ENCODE results near the gene PRSS48. TPM values are rescaled to one million over a fixed set of nuclear protein-coding genes. Genes with fewer than 3 reads are reported as not detected.
"Not testable (repeated sequence)": the region's sequence is repeated elsewhere in the genome, so short reads cannot be mapped to it uniquely, and the experiment has no call there.

Gene PRSS48
- total RNA-seq, 1 donor from 2014 or later = not detected

- DNase-seq (ENCODE audit: low read depth in 2 of 2) = no peak
Observed at GRCh38 chr4:151316645-151317044, 39.7 kb downstream of the PRSS48 start.

DNA sequence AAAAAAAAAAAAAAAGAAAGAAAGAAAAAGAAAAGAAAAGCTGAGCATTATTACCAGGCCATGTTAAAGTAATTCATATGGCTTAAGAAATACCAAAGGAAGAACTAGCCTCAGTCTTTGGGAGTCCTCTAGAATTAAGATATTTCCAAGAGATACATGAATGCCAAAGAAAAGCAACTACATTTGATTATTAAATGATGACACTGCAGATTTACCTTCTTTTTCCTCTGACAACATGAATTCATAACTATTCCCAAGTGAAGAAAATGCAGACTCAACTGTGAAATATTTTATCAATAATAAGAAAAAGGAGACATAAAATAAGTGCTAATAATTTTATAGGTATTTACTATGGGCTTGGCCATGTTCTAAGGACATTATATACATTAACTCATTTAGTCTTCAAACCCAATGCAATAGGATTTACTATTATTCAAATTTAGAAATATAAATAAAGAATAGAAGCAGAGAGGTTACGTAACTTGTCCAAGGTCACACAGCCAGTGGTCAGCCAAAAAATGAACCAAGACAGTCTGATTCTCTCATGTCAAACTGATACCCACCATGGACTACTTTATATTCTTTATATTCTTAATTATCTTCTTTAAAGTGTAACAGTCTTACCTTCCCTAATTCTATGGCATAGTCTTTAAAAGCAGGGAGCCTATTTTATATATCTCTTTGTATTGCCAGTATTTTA, 41.5 kb downstream of the PRSS48 start:
- no peak for DNase-seq (ENCODE audit: low read depth in 2 of 2)

GRCh38 chr4:151319490-151319889, 42.5 kb downstream of the PRSS48 start:
- DNase-seq (ENCODE audit: low read depth in 2 of 2) = no peak

DNA sequence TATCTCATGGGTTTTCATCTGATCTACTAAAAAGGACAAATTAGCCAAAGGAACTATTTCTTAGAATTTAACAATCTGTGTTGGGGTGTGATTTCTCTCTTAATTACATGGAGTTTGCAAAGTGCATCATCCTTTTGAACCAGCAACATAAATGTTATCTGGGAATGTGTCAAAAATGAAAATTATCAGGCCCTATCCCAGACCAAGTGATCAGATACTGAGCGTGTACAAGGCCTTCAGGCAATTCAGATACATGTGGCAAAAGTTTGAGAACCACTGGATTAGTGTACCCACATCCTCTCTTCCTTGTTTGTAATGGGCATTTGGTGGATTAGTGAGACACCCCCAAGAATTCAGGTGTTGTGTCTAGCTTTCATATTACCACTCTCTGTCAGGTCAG, 44.6 kb downstream of the PRSS48 start:
- no peak for DNase-seq (ENCODE audit: low read depth in 2 of 2)

GRCh38 chr4:151322161-151322560, 45.2 kb downstream of the PRSS48 start:
- DNase-seq (ENCODE audit: low read depth in 2 of 2) = not testable (repeated sequence)

DNA sequence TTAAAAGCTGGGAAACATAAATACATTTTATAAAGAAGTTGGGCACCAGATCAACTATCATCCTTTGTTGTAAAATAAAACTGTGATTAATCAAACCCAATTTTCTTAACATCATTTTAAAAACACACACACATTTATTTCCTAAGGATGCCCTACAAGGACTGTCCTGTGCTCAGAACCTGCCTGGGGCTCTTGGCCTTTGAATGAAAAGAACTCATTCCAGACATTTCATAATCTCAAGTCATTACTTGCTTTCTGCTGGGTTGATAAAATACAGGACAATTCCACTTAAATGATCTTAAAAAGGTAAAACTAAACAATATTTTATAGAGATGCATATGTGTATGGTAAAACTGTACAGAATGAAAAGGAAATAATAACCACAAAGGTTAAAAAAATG, 45.6 kb downstream of the PRSS48 start:
- no peak for DNase-seq (ENCODE audit: low read depth in 2 of 2)

DNA sequence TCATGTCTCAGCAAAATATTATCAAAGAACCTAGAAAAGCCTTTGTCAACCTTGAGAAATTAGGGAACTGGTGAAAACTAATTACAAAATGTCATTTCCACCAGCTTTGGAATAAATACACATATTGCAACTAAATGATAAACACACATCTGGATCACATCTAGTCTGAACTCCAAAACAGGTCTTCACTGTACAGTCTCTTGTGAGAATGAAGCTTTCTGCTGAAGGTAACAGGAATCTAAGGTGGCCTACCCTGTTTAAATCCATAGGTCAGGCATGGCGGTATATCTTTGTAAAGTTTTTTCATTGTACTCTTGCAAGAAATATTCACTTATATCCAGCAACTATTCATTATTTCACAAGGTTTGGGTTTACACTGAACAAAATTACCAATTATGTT, 46.7 kb downstream of the PRSS48 start:
- no peak for DNase-seq (ENCODE audit: low read depth in 2 of 2)

GRCh38 chr4:151324124-151324751, 47.3 kb downstream of the PRSS48 start:
- peak in 1 of 2 donors; percentile 6 for DNase-seq (ENCODE audit: low read depth in 2 of 2)

GRCh38 chr4:151324752-151325110, 47.8 kb downstream of the PRSS48 start:
- DNase-seq (ENCODE audit: low read depth in 2 of 2) = peak; percentile 68 to 69

DNA sequence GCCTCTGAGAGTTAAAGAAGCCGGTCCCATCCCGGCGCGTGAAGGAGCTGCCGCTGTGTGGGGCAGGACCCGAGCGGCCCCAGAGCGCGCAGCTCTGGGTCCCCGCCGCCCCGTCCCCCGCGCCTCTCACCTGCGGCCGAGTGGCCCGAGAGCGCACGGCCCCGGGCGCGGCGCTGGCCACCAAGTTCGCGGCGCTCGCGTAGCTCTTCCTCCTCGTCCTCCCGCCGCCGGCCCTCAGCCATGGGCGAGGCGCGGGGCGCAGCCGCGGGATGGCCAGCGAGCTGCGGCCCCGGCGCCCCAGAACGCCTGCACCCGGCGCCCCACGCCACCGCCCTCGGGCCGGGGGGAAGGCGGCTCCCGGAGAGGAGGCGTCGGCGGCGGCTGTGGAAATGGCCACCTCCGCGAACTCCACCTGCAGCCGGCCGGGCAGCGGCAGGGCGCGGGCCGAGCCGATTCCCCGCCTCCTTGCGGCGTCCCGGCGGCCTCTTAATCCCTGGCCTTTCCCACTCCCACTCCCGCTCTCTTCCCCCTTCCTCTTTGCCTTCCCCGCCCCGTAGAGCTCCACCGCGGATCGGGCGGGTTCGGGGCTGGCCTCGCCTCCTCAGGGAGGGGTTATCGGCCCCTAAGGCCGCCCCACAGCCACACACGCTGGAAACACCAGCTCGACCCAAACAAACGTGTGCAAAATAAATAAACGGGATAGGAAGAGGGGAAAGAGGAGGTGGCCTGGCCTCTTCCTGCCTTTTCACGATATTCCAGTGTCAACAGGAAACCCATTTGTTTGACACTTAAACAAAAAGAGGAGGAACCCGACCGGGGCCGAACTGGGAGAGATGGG, 48.4 kb downstream of the PRSS48 start, which contains the start of gene SH3D19:
Gene SH3D19, minus strand, starts transcription at position 495 of the 838 bp plus-strand sequence. Its CDS starts 253 bp downstream, at position 242.
- DNase-seq (ENCODE audit: low read depth in 2 of 2) = peak; percentile 74 to 97

DNA sequence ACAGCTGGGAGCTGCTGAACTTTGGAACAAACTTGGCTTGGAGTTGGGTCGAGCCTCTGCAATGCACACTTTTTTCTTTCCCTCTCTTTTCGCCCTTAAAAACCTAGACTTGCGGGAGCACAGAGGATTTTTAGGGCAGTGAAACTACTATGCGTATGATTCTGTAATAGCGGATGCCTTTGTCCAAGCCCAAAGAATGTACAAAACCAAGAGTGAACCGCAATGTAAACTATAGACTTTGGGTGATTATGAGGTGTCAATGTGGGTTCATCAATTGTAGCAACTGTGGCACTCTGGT, 48.9 kb downstream of the PRSS48 start:
- no peak for DNase-seq (ENCODE audit: low read depth in 2 of 2)

GRCh38 chr4:151329217-151330007, 52.5 kb downstream of the PRSS48 start:
- DNase-seq (ENCODE audit: low read depth in 2 of 2) = no peak

GRCh38 chr4:151331276-151332042, 54.5 kb downstream of the PRSS48 start:
- DNase-seq (ENCODE audit: low read depth in 2 of 2) = peak in 1 of 2 donors; percentile 20

DNA sequence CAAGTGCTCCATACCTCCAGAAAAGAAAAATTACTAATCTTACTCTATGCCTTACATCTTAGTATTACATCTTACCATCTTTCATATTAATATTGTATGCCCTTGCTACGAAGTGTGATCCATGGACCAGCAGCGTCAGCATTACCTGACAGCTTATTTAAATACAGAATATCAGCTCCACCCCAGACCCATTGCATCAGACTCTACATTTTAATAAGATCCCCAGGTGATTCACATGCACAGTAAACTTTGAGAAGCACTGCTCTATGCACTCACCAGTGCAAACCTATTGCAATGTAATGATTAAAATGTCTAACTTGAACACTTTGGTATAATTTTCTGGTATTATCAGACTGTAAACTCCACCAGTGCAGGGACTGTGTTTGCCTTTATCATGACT, 62.5 kb downstream of the PRSS48 start:
- no peak for DNase-seq (ENCODE audit: low read depth in 2 of 2)

DNA sequence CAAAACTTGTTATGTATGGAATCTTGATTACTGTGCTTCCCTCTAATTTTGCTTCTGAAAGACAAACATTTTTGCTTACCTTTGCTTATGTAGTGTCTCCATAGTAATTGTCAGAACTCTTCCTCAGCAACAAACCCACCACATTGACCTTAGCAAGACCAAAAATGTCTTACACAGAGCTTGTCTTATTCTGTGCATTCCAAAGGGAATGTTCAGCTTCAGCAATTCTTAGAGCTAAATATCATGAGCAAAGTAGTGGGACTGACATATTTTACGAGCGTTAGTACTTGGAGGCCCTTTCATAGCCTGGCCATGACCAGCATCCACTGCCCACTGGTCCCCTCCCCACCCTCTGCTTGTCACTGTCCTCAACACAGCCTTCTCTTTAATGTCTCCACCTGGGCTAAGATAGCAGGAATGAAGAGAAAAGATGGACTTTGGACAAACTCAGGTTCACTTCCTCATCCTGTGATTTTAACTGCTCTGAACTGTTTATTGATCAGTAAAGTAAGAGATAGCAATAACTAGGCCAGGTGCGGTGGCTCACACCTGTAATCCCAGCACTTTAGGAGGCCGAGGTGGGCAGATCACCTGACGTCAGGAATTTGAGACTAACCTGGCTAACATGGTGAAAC, 63.9 kb downstream of the PRSS48 start:
- no peak for DNase-seq (ENCODE audit: low read depth in 2 of 2)

Other genes with a start within 250 kb of the PRSS48 start
- gene RPS3A, start 177.5 kb upstream of the PRSS48 start, total RNA-seq = 2,107 and 2,117 TPM in 2 replicates
- gene SH3D19, start 48.4 kb downstream of the PRSS48 start, total RNA-seq = 30.7 and 36.3 TPM in 2 replicates
- 0.22 and 0.60 TPM in 2 replicates for gene FHIP1A, start 132.0 kb downstream of the PRSS48 start, total RNA-seq

All from lung microvascular endothelial cell (primary cell).